Hepatocyte (in vitro differentiated cells): ENCODE measurements around the gene SRPK2. TPM values are rescaled to one million over a fixed set of nuclear protein-coding genes. Genes with fewer than 3 reads are reported as not detected.
"Not testable (repeated sequence)": the region's sequence is repeated elsewhere in the genome, so short reads cannot be mapped to it uniquely, and the experiment has no call there.

Experiments used
- DNase-seq: peaks from one replicate; pipeline ENCODE4 v3.0.0-alpha.2; 2016; ENCODE audit warnings: low spot score
- H2AFZ ChIP-seq: fragments of 200-600 bp; sonication (generic); 2 replicates; pipeline ENCODE4 v1.6.0; 2016; ENCODE audit warnings: antibody characterized with exemption, mild to moderate bottlenecking
- H3K27ac ChIP-seq: fragments of 200-600 bp; sonication (generic); 2 replicates; pipeline ENCODE4 v1.5.1; 2016; ENCODE audit warnings: mild to moderate bottlenecking
- H3K27me3 ChIP-seq: fragments of 200-600 bp; sonication (generic); 2 replicates; pipeline ENCODE4 v1.6.1; 2016
- H3K36me3 ChIP-seq: fragments of 200-600 bp; sonication (generic); replicated peaks from 2 replicates; pipeline ENCODE4 v1.5.1; 2016; ENCODE audit warnings: low read depth; ENCODE audit not compliant: insufficient read depth
- H3K4me1 ChIP-seq: fragments of 200-600 bp; sonication (generic); 2 replicates; pipeline ENCODE4 v1.5.1; 2016; ENCODE audit warnings: mild to moderate bottlenecking, moderate library complexity; ENCODE audit not compliant: insufficient read depth
- H3K4me2 ChIP-seq: fragments of 200-600 bp; sonication (generic); 2 replicates; pipeline ENCODE4 v1.6.0; 2016
- H3K4me3 ChIP-seq: fragments of 200-600 bp; sonication (generic); 2 replicates; pipeline ENCODE4 v1.5.1; 2016; ENCODE audit warnings: mild to moderate bottlenecking
- H3K79me2 ChIP-seq: fragments of 200-600 bp; sonication (generic); 2 replicates; pipeline ENCODE4 v1.6.0; 2017; ENCODE audit warnings: mild to moderate bottlenecking
- H3K9me2 ChIP-seq: fragments of 200-600 bp; sonication (generic); replicated peaks from 2 replicates; pipeline ENCODE4 v1.6.0; 2017; ENCODE audit warnings: mild to moderate bottlenecking; ENCODE audit not compliant: insufficient read depth
- H3K9me3 ChIP-seq: fragments of 200-600 bp; sonication (generic); 2 replicates; pipeline ENCODE4 v1.5.1; 2016; ENCODE audit warnings: low read depth, mild to moderate bottlenecking
- H4K20me1 ChIP-seq: fragments of 200-600 bp; sonication (generic); 2 replicates; pipeline ENCODE4 v1.6.0; 2016; ENCODE audit warnings: mild to moderate bottlenecking; ENCODE audit not compliant: insufficient read depth, poor library complexity, severe bottlenecking
- EZH2 ChIP-seq: fragments of 200-600 bp; sonication (generic); IDR thresholded peaks from 2 replicates; pipeline ENCODE4 v1.6.1; 2016; ENCODE audit warnings: antibody characterized with exemption, mild to moderate bottlenecking, borderline replicate concordance
- EZH2phosphoT487 ChIP-seq: fragments of 200-600 bp; sonication (generic); IDR thresholded peaks from one replicate; pipeline ENCODE4 v1.6.1; 2018; ENCODE audit warnings: antibody characterized with exemption, mild to moderate bottlenecking, low read depth, moderate library complexity; ENCODE audit not compliant: unreplicated experiment, severe bottlenecking
- WGBS: methylation state at CpG from one replicate; pipeline ENCODE4 v1.1.6; 2016; ENCODE audit warnings: low lambda C conversion rate; ENCODE audit errors: missing lambda C conversion rate; 5-methylcytosine and 5-hydroxymethylcytosine counted together
- polyA plus RNA-seq: library from polyadenylated mRNA; unstranded; fragments of >200 nt; fragmentation: Nextera tagmentation; extraction: Ambion mirVana; gene quantifications from 2 replicates; pipeline ENCODE4 v1.2.1, GENCODE V29; 2016
- total RNA-seq: library from RNA; depleted of rRNA; stranded (reverse); fragments of >200 nt; gene quantifications from 2 replicates; pipeline ENCODE4 v1.2.3, GENCODE V29; 2014
- TF ChIP-seq, protein P1 (sequence below): fragments of 200-600 bp; sonication (generic); IDR thresholded peaks from 2 replicates; pipeline ENCODE4 v1.5.1; 2016; ENCODE audit warnings: antibody characterized with exemption, mild to moderate bottlenecking; ENCODE audit not compliant: poor library complexity

SRPK2 gene
- total and polyA plus RNA-seq, 2 experiments from 2014 or later: 41.4 to 46.1 TPM

DNA sequence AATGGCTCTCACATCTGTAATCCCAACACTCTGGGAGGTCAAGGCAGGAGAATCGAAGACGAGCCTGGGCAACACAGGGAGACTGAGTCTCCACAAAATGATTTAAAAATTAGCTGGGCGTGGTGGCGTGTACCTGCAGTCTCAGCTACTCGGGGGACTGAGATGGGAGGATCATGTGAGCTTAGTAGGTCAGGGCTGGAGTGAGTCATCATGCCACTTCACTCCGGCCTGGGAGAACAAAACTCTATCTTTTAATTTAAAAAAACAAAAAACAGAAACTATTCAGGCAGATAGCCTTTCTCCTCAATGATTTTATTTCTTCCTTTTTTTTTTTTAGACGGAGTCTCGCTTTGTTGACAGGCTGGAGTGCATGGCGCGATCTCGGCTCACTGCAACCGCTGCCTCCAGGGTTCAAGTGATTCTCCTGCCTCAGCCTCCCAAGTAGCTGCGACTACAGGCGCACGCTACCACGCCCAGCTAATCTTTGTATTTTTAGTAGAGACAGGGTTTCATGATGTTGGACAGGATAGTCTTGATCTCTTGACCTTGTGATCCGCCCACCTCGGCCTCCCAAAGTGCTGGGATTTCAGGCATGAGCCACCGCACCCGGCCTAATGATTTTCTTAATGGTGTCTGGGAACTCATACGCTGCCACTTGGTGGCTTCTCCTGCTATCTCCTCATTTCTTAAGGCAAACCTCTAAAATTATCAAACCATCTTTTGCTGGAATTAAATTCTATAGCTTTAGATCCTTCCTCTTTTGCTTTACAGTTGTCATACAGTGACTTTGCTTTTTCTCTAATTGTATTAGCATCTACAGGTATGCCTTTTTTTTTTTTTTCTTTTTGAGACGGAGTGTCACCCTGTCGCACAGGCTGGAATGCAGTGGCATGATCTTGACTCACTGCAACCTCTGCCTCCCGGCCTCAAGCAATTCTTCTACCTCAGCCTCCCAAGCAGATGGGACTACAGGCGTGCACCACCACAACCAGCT lies 22.9 kb downstream of the SRPK2 start:
- H3K79me2 ChIP-seq: peaks cover 84% of the 10 kb centered on the region
- TF ChIP-seq, protein P1, sequence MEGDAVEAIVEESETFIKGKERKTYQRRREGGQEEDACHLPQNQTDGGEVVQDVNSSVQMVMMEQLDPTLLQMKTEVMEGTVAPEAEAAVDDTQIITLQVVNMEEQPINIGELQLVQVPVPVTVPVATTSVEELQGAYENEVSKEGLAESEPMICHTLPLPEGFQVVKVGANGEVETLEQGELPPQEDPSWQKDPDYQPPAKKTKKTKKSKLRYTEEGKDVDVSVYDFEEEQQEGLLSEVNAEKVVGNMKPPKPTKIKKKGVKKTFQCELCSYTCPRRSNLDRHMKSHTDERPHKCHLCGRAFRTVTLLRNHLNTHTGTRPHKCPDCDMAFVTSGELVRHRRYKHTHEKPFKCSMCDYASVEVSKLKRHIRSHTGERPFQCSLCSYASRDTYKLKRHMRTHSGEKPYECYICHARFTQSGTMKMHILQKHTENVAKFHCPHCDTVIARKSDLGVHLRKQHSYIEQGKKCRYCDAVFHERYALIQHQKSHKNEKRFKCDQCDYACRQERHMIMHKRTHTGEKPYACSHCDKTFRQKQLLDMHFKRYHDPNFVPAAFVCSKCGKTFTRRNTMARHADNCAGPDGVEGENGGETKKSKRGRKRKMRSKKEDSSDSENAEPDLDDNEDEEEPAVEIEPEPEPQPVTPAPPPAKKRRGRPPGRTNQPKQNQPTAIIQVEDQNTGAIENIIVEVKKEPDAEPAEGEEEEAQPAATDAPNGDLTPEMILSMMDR: no peak
- TF ChIP-seq EZH2phosphoT487: no peak
- TF ChIP-seq EZH2: no peak
- no peak overlapping the region for H3K4me2 ChIP-seq
- H3K27ac ChIP-seq: no peak overlapping the region
- no peak for DNase-seq
- H3K9me2 ChIP-seq: no peaks in the 10 kb centered on the region
- WGBS: 93% methylated on average over 25 of the region's 25 CpGs
- no peaks in the 10 kb centered on the region for H3K9me3 ChIP-seq
- no peak overlapping the region for H3K4me3 ChIP-seq
- no peaks in the 10 kb centered on the region for H3K27me3 ChIP-seq
- peaks cover 17% of the 10 kb centered on the region for H4K20me1 ChIP-seq
- no peaks in the 10 kb centered on the region for H3K36me3 ChIP-seq
- H3K4me1 ChIP-seq: no peaks in the 10 kb centered on the region
- H2AFZ ChIP-seq: no peak overlapping the region

DNA sequence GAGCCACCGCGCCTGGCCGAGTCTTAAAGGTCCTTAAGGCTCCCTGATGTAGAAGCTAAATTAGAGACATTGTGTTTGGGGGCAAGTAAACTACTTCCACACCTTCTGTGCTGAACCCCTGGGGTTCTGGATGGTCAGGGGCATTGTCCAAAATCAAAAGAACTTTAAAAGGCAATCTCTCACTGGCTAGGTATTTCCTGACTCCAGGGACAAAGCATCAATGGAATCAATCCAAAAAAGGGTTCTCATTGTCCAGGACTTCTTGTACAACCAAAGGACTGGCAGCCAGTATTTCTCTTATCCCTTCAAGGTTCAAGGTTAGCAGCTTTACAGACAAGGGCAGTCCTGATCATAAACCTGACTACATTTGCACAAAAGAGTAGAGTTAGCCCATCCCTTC lies 24.0 kb downstream of the SRPK2 start:
- TF ChIP-seq EZH2 (no peak), EZH2phosphoT487 (no peak)
- TF ChIP-seq, protein P1: no peak
- no peak overlapping the region for H3K4me2 ChIP-seq
- no peak overlapping the region for H2AFZ ChIP-seq
- 94% methylated on average over 3 of the region's 3 CpGs for WGBS
- peaks cover 12% of the 10 kb centered on the region for H4K20me1 ChIP-seq
- H3K9me2 ChIP-seq: no peaks in the 10 kb centered on the region
- DNase-seq: no peak
- peaks cover 78% of the 10 kb centered on the region for H3K79me2 ChIP-seq
- H3K4me3 ChIP-seq: no peak overlapping the region
- H3K27me3 ChIP-seq: no peaks in the 10 kb centered on the region
- no peaks in the 10 kb centered on the region for H3K9me3 ChIP-seq
- no peaks in the 10 kb centered on the region for H3K4me1 ChIP-seq
- no peak overlapping the region for H3K27ac ChIP-seq
- no peaks in the 10 kb centered on the region for H3K36me3 ChIP-seq

GRCh38 chr7:105363657-105364056 lies 25.1 kb downstream of the SRPK2 start:
- not testable (repeated sequence) for H3K9me2 ChIP-seq, DNase-seq, H3K4me1 ChIP-seq, H2AFZ ChIP-seq, H3K9me3 ChIP-seq, H3K4me3 ChIP-seq, H3K27ac ChIP-seq, H3K36me3 ChIP-seq, H4K20me1 ChIP-seq, H3K27me3 ChIP-seq, H3K4me2 ChIP-seq
- 98% methylated on average over 6 of the region's 6 CpGs for WGBS
- peaks cover 76% of the 10 kb centered on the region for H3K79me2 ChIP-seq

GRCh38 chr7:105362685-105363084 lies 26.0 kb downstream of the SRPK2 start:
- H3K4me1 ChIP-seq, DNase-seq, H3K4me3 ChIP-seq, H3K9me3 ChIP-seq, H3K36me3 ChIP-seq, H3K4me2 ChIP-seq, H3K9me2 ChIP-seq, H3K27me3 ChIP-seq, H3K27ac ChIP-seq, H4K20me1 ChIP-seq, H2AFZ ChIP-seq: not testable (repeated sequence)
- WGBS: 98% methylated on average over 4 of the region's 5 CpGs
- H3K79me2 ChIP-seq: peaks cover 78% of the 10 kb centered on the region

DNA sequence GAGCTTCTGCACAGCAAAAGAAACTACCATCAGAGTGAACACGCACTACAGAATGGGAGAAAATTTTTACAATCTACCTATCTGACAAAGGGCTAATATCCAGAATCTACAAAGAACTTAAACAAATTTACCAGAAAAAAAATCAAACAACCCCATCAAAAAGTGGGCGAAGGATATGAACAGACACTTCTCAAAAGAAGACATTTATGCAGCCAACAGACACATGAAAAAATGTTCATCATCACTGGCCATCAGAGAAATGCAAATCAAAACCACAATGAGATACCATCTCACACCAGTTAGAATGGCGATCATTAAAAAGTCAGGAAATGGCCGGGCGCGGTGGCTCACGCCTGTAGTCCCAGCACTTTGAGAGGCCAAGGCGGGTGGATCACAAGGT lies 26.7 kb downstream of the SRPK2 start:
- not testable (repeated sequence) for H3K27ac ChIP-seq, H3K4me2 ChIP-seq, H3K9me2 ChIP-seq, H3K9me3 ChIP-seq, DNase-seq, H3K27me3 ChIP-seq, H3K4me3 ChIP-seq, H3K36me3 ChIP-seq, H2AFZ ChIP-seq, H4K20me1 ChIP-seq, H3K4me1 ChIP-seq
- 99% methylated on average over 8 of the region's 8 CpGs for WGBS
- peaks cover 79% of the 10 kb centered on the region for H3K79me2 ChIP-seq

GRCh38 chr7:105360149-105360548 lies 28.6 kb downstream of the SRPK2 start:
- 96% methylated on average over 2 of the region's 2 CpGs for WGBS
- not testable (repeated sequence) for H3K27ac ChIP-seq

More at GRCh38 chr7:105360149-105360548, 28.6 kb downstream of the SRPK2 start:
- not testable (repeated sequence) for H3K4me2 ChIP-seq, H4K20me1 ChIP-seq, DNase-seq, H3K27me3 ChIP-seq, H2AFZ ChIP-seq, H3K4me3 ChIP-seq, H3K4me1 ChIP-seq, H3K9me2 ChIP-seq, H3K36me3 ChIP-seq, H3K9me3 ChIP-seq
- peaks cover 82% of the 10 kb centered on the region for H3K79me2 ChIP-seq
